HT1080 (cell line): ENCODE measurements around the gene ADAMTS18. TPM values are rescaled to one million over a fixed set of nuclear protein-coding genes. Genes with fewer than 3 reads are reported as not detected.
"Not testable (repeated sequence)": the region's sequence is repeated elsewhere in the genome, so short reads cannot be mapped to it uniquely, and the experiment has no call there.

Experiments used
- DNase-seq: peaks from one replicate; pipeline ENCODE4 v3.0.0-alpha.2; 2015; ENCODE audit warnings: low read depth
- polyA plus RNA-seq, 2 experiments: library from polyadenylated mRNA; depleted of rRNA; stranded (reverse); fragments of >200 nt; gene quantifications; 2 replicates each; pipeline ENCODE4 v1.2.3, GENCODE V29; 2015
- total RNA-seq: library from RNA; depleted of rRNA; stranded (reverse); fragments of >200 nt; shearing (Covaris generic); gene quantifications from 2 replicates; pipeline ENCODE4 v1.2.3, GENCODE V29; 2014; rRNA removed

The ADAMTS18 gene
- total RNA-seq: 0.03 and 0.14 TPM in 2 replicates
- 3.2 and 4.4 TPM in 2 replicates for polyA plus RNA-seq (2015; cell fraction: cytosol; rRNA removed)
- polyA plus RNA-seq (2015; cell fraction: nucleus; rRNA removed): 6.0 and 6.3 TPM in 2 replicates

DNA sequence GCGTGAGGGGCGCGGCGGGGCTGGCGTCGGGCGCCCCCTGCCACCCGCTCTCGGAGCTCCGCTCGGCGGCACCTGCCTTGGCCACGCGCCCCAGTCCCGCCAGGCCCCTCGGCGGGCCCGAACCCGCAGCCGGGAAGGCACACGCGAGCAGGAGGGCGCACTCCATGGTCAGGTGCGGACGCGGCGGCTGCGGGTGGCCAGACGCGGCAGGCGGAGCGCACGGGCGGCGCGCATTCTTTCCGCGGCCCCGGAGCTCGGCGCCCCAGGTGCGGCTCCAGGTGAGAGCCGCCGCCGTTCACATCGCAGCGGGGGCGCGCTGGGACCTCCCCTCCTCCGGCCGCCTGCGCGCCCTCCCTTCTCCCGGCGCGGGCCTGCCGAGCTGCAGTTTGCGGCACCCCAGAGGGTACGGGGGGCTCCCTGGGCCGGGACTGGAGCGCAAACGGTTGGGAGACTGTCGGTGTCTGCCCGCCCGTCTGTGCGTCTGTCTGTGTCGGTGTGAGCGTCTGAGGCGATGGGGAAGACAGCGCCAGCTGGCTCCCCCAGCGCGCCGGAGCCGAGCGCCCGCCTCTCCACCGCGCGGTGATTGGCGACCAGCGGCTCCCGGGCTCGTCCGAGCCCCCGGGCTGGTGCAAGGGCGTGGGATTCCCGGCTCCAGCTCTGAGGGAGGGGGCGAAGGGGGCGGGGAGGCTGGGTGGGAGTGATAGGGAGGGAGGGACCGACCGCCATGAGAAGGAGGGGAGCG, at the start of gene ADAMTS18:
ADAMTS18 (minus strand) TSS at position 505 of the 742 bp plus-strand sequence; CDS start at position 166, 339 bp downstream.
- no peak for DNase-seq

DNA sequence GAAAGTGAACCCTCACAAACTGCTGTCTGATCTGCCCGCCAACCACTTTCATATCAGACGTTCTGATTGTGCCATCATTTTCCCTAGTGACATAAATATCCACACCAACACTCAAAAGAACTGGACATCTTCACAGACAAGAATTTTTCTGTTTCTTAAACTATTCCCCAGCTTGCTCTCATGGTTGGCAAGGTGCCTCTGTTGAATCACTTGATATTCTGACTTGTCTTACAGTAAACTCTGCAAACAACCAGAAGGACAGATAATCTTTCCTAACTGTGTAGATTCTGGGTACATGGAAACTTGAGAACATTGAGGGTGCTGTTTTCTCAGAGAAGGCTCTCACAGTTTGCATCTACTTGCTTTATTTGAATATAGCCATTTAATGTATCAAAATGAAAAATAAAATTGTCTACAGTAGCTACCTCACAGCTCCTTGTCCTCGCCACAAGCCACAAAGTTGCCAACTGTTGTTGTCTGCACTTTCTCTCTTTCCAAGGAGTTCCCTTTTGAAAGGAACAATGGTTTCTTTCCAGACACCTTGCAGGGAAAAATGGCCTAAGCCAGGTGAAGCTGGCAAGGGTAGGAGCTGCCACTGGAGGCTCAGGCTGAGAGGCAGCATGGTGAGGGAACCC, 46.0 kb upstream of the ADAMTS18 start:
- no peak for DNase-seq

GRCh38 chr16:77472262-77472661, 37.4 kb upstream of the ADAMTS18 start:
- no peak for DNase-seq

GRCh38 chr16:77470851-77471250, 36.0 kb upstream of the ADAMTS18 start:
- no peak for DNase-seq

- no peak for DNase-seq
Observed at GRCh38 chr16:77469634-77470033, 34.8 kb upstream of the ADAMTS18 start.

DNA sequence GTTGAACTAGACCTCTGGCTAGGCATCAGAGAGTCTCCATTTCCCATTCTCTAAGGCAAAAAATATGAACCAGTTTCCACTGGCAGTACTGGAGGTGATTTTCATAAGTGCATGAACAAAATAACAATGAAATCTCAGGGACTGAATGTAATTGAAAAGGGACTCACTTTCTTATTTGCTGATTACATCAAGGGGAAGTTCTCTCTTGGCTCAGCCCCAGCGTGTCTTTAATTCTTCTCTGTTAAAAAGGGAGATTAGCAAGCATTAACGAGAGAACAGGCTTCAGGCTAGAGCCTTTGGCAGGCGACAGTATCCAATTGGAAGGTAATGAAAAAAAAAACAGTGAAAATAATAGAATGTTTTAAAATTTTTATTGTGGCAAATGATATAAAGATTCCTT, 34.0 kb upstream of the ADAMTS18 start:
- no peak for DNase-seq

- DNase-seq: no peak
Observed at GRCh38 chr16:77467821-77468335, 33.0 kb upstream of the ADAMTS18 start.

GRCh38 chr16:77463659-77464058, 28.8 kb upstream of the ADAMTS18 start:
- DNase-seq: not testable (repeated sequence)

DNA sequence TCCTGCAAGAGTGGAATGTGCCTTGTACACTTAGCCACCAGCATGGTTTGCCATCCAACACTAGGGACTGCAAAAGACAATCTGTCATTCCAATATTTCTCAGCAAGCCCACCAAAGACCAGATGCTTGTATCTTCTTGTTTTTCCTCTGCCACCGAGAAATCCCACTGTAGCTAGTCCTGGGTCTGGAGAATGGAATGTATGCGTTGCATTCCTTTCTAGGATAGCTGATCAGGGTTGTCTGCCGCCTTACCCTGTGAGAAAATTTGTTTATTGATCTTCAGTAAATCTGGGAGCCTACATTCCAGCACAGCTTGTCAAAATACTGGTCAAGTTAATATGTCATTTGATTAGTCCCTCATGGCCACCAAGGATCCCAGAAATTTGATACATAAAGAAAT, 28.1 kb upstream of the ADAMTS18 start:
- no peak for DNase-seq

- no peak for DNase-seq
Observed at GRCh38 chr16:77459534-77460254, 24.9 kb upstream of the ADAMTS18 start.

GRCh38 chr16:77457046-77457445, 22.2 kb upstream of the ADAMTS18 start:
- DNase-seq: peak; percentile 88

DNA sequence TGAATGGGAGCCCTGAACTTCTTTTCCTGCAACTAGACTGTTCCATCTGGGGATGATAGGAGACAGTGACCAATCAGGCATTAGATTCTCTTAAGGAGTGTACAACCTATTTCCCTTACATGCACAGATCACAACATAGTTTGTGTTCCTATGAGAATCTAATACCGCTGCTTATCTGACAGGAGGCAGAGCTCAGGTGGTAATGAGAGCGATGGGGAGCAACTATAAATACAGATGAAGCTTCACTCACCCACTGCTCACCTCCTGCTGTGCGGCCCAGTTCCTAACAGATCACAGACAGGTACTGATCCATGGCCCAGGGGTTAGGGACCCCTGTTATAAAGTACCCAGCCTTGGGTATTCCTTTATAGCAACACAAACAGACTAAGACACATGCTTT, 17.4 kb upstream of the ADAMTS18 start:
- DNase-seq: no peak

DNA sequence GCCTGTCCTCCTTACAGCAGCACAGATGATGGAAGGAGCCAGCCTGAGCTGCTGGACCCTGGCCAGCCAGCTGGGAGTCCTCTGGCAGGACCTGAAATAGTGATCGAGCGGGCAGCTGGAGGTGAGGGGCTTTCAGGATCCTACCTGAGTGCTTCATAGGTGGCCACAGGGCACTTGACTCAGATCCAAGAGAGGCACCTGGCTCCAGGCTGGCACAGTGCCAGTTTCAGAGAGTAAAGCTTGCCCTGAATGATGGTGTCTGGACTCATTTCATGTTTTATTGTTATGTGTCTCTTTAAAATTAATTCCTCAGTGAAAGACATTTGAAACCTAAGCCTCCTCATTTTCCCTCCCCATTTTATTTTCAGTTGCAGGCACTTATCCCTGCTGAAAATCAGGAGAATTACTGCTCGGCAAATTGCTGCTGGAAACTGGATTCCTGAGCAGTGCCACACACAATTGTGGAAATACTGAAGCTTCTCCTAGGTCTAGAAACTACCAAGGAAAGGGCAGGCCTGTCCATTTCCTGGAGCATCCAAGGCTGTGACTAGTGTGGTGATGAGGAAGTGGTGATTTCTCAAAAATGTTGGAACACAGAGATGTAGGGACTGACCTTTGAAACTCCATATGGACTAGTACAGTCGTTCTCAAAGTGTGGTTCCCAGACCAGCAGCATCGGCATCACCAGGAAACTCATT, 16.1 kb upstream of the ADAMTS18 start:
- DNase-seq: no peak

DNA sequence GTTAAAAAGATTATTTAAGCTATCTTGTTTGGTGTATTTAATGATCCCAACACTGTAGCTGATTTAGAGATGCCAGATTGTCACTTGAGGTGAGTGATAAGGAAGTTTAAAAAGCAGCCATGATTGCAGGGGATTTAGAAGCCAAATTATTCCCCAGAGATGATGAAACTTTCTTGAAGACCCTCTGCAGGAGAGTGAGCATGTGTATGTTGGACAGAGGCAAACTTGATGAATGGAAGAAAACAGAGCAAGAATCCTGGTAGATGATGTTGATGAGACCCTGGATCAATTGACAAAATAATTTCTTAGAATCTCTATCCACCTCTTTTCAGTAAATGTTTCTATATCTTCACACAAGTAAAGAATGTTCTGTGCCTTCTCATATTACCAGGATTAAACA, 14.4 kb upstream of the ADAMTS18 start:
- no peak for DNase-seq

- no peak for DNase-seq
Observed at GRCh38 chr16:77445324-77445723, 10.5 kb upstream of the ADAMTS18 start.

GRCh38 chr16:77444147-77444460, 9.3 kb upstream of the ADAMTS18 start:
- DNase-seq: no peak

DNA sequence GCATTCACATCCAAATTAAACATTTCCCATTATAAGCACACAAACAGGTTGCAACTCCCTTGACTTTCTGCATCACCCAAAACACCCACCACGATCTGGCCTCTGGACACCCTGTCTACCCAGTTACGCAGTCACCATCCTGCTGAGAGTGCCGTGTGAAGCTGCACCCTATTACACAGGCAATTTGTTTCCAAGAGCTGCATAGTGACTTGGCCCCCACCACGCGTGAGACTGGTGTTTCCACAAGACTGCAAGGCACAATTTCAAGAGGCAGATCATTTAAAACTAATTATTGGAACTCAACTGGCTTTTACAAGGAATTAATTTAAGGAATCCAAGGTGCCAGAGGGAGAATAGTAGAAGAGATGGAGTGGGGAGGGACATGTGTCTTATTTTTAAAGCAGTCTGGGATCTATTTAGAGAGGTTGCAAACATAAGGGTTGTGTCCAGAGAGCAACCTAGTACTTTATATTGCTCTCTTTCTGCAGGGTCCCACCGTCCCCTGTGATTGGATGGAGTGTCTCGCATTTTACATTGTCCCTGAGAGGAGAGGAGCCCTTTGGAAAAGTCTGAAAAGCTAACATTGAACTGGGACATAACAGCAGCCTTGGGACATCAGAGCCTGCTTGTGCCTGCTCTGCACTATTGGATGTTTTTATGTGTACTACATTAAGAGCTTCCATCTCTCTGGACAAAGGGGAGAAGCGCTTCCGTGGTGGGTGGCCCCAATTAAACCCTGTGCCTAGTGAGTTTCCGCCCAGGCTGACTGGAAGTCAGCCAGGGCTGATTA, 8.7 kb upstream of the ADAMTS18 start:
- DNase-seq: no peak

DNA sequence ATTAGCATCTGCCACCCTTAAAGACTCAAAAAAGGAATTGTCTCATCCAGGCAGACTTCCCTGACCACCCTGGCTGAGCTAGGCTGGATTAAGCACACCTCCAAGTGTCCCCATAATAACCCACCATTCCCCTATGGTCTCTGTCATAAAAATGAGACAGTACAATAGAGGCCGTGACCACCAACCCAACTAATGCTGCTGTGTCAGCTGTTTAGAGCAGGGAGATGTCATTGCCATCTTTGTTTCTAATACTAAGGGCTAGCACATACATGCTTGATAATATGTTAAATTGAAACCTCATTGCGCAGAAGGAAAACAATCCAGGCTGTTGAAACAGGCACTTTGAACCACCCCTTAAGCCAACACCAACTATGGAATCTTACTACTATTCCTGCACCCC, 7.2 kb upstream of the ADAMTS18 start:
- DNase-seq: no peak

GRCh38 chr16:77439106-77439505, 4.3 kb upstream of the ADAMTS18 start:
- no peak for DNase-seq

DNA sequence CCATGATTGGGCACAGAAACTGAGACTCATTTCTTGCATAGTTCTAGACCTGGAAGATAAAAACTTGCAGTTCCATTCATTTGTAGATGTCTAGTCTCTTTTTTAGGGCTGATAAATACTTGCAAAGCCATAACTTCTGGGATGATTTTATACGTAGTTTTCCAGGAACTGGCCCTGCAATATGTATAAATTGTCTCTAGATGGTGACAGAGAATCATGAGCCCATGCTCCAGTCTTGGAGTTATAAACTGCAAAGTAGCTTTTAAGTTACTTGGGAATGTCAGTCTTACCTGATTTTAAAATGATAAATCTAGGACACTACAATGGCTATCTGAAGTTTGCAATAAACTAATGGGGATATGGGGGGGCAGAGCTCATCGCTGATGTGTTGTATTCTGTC, 3.0 kb upstream of the ADAMTS18 start:
- peak; percentile 26 for DNase-seq
